Mucosa of descending colon (tissue), 3 donors: ENCODE results near the gene NPAS3. TPM values are rescaled to one million over a fixed set of nuclear protein-coding genes. Genes with fewer than 3 reads are reported as not detected.

Experiments used
- ATAC-seq: fragments of 200-7000 bp; cut with Tn5 transposase; one replicate; pipeline ENCODE4 v1.9.1; 2020; ENCODE audit warnings: mild to moderate bottlenecking, moderate library complexity
- DNase-seq, 3 donors: peaks; one replicate each; pipeline ENCODE4 v3.0.0-alpha.2; 2020
- H3K36me3 ChIP-seq: fragments of 200-600 bp; one replicate; pipeline ENCODE4 v1.8.0; 2021; ENCODE audit warnings: low read depth, mild to moderate bottlenecking
- H3K4me1 ChIP-seq: fragments of 200-600 bp; one replicate; pipeline ENCODE4 v1.8.0; 2021; ENCODE audit warnings: low read depth, mild to moderate bottlenecking
- H3K4me3 ChIP-seq: fragments of 200-600 bp; one replicate; pipeline ENCODE4 v1.8.0; 2021; ENCODE audit warnings: mild to moderate bottlenecking
- H3K9me3 ChIP-seq: fragments of 200-600 bp; one replicate; pipeline ENCODE4 v1.8.0; 2021; ENCODE audit warnings: mild to moderate bottlenecking
- CTCF ChIP-seq: fragments of 200-600 bp; IDR thresholded peaks from one replicate; pipeline ENCODE4 v1.8.0; 2022; ENCODE audit warnings: antibody characterized with exemption, mild to moderate bottlenecking
- intact Hi-C, 2 donors: fragments of 100-400 bp; cut with DNase I in 1 of 2; cut with micrococcal nuclease in 1 of 2; formaldehyde crosslinking; loops; one replicate each; pipeline versions ENCODE4 v1.11.0 to v1.11.1; 2022; cut with DNase I, micrococcal nuclease
- total RNA-seq, 3 donors: library from RNA; stranded (reverse); fragmentation: NEBNext Ultra II Directional in 2 of 3; extraction: Animal tissue kit (Norgen Biotek cat#: 25700) in 2 of 3; gene quantifications; one replicate each; pipeline versions ENCODE4 v1.2.1 to v1.2.4, GENCODE V29; 2021 to 2023
- donor health status: DM: no; HTN: no; CAD: no; lungs with moderate emphysema.
- donor health status: DM: no; HTN: no; CAD: no.
- donor health status: DM: no; HTN: yes; CAD: no.

The NPAS3 gene
- total RNA-seq, 3 donors from 2014 or later: 0.65 to 9.7 (median 2.0) TPM

GRCh38 chr14:33219957-33220356 is 281.3 kb downstream of the NPAS3 start:
- intact Hi-C loops: no loop called here
- ATAC-seq (no peak), DNase-seq (no peak)
- Histone ChIP-seq H3K9me3 (no peaks in the 10 kb centered on the region), H3K4me3 (no peak overlapping the region), H3K36me3 (no peaks in the 10 kb centered on the region), H3K4me1 (no peaks in the 10 kb centered on the region)
- TF ChIP-seq CTCF: no peak

GRCh38 chr14:33229269-33229929 is 290.7 kb downstream of the NPAS3 start:
- Histone ChIP-seq H3K9me3 (no peaks in the 10 kb centered on the region), H3K4me1 (no peaks in the 10 kb centered on the region), H3K36me3 (no peaks in the 10 kb centered on the region), H3K4me3 (no peak overlapping the region)
- TF ChIP-seq CTCF: no peak
- intact Hi-C loops: no loop called here
- DNase-seq (no peak), ATAC-seq (no peak)

GRCh38 chr14:33230021-33230420 is 291.3 kb downstream of the NPAS3 start:
- intact Hi-C loops: no loop called here
- ATAC-seq (no peak), DNase-seq (no peak)
- no peak for TF ChIP-seq CTCF
- Histone ChIP-seq H3K36me3 (no peaks in the 10 kb centered on the region), H3K4me1 (no peaks in the 10 kb centered on the region), H3K4me3 (no peak overlapping the region), H3K9me3 (no peaks in the 10 kb centered on the region)

GRCh38 chr14:33232031-33232430 is 293.4 kb downstream of the NPAS3 start:
- DNase-seq (no peak), ATAC-seq (no peak)
- intact Hi-C loops: no loop called here
- no peaks in the 10 kb centered on the region for H3K4me1 ChIP-seq
- H3K9me3 ChIP-seq: no peaks in the 10 kb centered on the region
- no peak overlapping the region for H3K4me3 ChIP-seq
- H3K36me3 ChIP-seq: no peaks in the 10 kb centered on the region
- no peak for TF ChIP-seq CTCF

- intact Hi-C loops: no loop called here
- H3K4me1 ChIP-seq: no peaks in the 10 kb centered on the region
- no peak overlapping the region for H3K4me3 ChIP-seq
- no peaks in the 10 kb centered on the region for H3K9me3 ChIP-seq
- no peak for ATAC-seq
- no peak for TF ChIP-seq CTCF
- DNase-seq: no peak
- H3K36me3 ChIP-seq: no peaks in the 10 kb centered on the region
Observed at GRCh38 chr14:33237115-33237740, 298.5 kb downstream of the NPAS3 start.
